Heart left ventricle (tissue), 13 donors: ENCODE measurements around the gene PRAMEF15.
"Not testable (repeated sequence)": the region's sequence is repeated elsewhere in the genome, so short reads cannot be mapped to it uniquely, and the experiment has no call there.

Source experiments
- POLR2A ChIP-seq, 2 donors: fragments of 450-650 bp; IDR thresholded peaks; one replicate each; pipeline ENCODE4 v1.6.1; 2017; ENCODE audit warnings: antibody characterized with exemption in 2 of 2, mild to moderate bottlenecking in 2 of 2, moderate library complexity in 2 of 2
- TF ChIP-seq, protein P1 (sequence below), 12 donors: fragments of 200-600 bp; sonication (generic) in 4 of 12; IDR thresholded peaks; one replicate each; pipeline versions ENCODE4 v1.5.0 to v1.8.0; 2018 to 2022; ENCODE audit warnings: antibody characterized with exemption in 12 of 12, mild to moderate bottlenecking in 5 of 12
- donor health status: ischemic (EF 13 %, LVEDD 7.1; RV severe dilation, severe dysfunction).
- donor health status: DM: no; HTN: yes; CAD: no.
- donor health status: DM: no; HTN: no; CAD: no.
- donor health status: ischemic (EF 25% LVEDD 6.9; RV normal size, moderate dysfunction).
- donor health status: ischemic (EF 25% LVEDD 5.7; RV mildly dilated, moderate dysfunction).
- donor health status: ischemic (EF 35%, LVEDD 5.7; RV mildly dilated, moderate dysfunction).
- donor health status: nonischemic (EF 11% LVEDD 7.7; RV severe dilation, severe dysfunction).
- donor health status: DM: yes; HTN: yes; CAD: no.
- donor health status: PGD.
- donor health status: ischemic (EF 29% LVEDD 5.4; RV normal size, mild dysfunction).
- donor health status: nonischemic (EF 23%, LVEDD 6.1; RV moderate dilation, normal function).

DNA sequence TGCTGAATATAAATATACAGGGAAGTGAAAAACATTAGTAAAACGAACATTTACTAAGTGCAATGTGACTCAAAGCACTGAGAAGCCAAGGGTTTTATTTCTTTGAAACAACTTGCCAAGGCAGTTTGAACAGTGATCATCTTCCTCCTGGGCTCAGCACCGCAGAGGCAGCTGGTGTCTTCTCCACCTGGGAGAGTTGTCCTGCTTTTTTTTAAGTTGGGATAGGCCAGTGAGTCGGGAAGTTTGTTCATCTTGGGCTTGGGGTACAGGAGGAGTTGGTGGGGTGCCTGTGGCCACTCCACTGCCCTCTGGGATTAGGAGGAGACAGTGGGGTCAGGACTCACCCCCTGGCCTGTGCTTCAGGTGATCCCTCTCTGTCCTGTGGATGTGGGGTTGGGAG is 26.4 kb upstream of the PRAMEF15 start:
- TF ChIP-seq, protein P1, sequence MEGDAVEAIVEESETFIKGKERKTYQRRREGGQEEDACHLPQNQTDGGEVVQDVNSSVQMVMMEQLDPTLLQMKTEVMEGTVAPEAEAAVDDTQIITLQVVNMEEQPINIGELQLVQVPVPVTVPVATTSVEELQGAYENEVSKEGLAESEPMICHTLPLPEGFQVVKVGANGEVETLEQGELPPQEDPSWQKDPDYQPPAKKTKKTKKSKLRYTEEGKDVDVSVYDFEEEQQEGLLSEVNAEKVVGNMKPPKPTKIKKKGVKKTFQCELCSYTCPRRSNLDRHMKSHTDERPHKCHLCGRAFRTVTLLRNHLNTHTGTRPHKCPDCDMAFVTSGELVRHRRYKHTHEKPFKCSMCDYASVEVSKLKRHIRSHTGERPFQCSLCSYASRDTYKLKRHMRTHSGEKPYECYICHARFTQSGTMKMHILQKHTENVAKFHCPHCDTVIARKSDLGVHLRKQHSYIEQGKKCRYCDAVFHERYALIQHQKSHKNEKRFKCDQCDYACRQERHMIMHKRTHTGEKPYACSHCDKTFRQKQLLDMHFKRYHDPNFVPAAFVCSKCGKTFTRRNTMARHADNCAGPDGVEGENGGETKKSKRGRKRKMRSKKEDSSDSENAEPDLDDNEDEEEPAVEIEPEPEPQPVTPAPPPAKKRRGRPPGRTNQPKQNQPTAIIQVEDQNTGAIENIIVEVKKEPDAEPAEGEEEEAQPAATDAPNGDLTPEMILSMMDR (IDR thresholded peaks at IDR 0.05), result not testable (repeated sequence)
- TF ChIP-seq POLR2A (IDR thresholded peaks at IDR 0.05), result not testable (repeated sequence)
